Spinal cord (tissue), 10 donors: ENCODE data around the gene CHRNE. TPM values are rescaled to one million over a fixed set of nuclear protein-coding genes. Genes with fewer than 3 reads are reported as not detected.

ENCODE experiments used
- DNase-seq, 6 donors: peaks; one replicate each; pipeline versions ENCODE4 v3.0.0 to v3.0.0-alpha.2; 2013 to 2015; ENCODE audit warnings: low spot score in 6 of 6, low read depth in 4 of 6
- H3K27ac ChIP-seq: one replicate; pipeline ENCODE4 v1.5.1; 2013; ENCODE audit warnings: low read depth, low read length, control low read depth
- H3K27me3 ChIP-seq: one replicate; pipeline ENCODE4 v1.6.1; 2013; ENCODE audit warnings: low read length; ENCODE audit not compliant: control insufficient read depth, insufficient read depth
- H3K36me3 ChIP-seq: one replicate; pipeline ENCODE4 v1.6.1; 2013; ENCODE audit warnings: low read length; ENCODE audit not compliant: control insufficient read depth, insufficient read depth
- H3K4me1 ChIP-seq: one replicate; pipeline ENCODE4 v1.6.1; 2013; ENCODE audit warnings: low read length; ENCODE audit not compliant: control insufficient read depth, insufficient read depth
- H3K4me3 ChIP-seq: one replicate; pipeline ENCODE4 v1.5.1; 2013; ENCODE audit warnings: low read depth, low read length, control low read depth
- H3K9me3 ChIP-seq: one replicate; pipeline ENCODE4 v1.6.1; 2013; ENCODE audit warnings: low read length; ENCODE audit not compliant: control insufficient read depth, insufficient read depth
- WGBS: methylation state at CpG from one replicate; pipeline ENCODE4 v1.1.5; 2013; ENCODE audit warnings: missing lambda C conversion rate; ENCODE audit not compliant: insufficient coverage; 5-methylcytosine and 5-hydroxymethylcytosine counted together
- polyA plus RNA-seq, 2 donors: library from polyadenylated mRNA; unstranded; fragments of 120-200 nt; gene quantifications; one replicate each; pipeline ENCODE4 v1.2.1, GENCODE V29; 2013; ENCODE audit not compliant: insufficient read length in 2 of 2
- total RNA-seq, 2 donors: library from RNA; depleted of rRNA in 1 of 2; stranded (reverse); fragments of 120-200 nt in 1 of 2; fragments of >200 nt in 1 of 2; gene quantifications; one replicate each; pipeline versions ENCODE4 v1.2.3 to v1.2.4, GENCODE V29; 2013 to 2014
- donor health status: healthy.

The CHRNE gene
- total and polyA plus RNA-seq, 4 donors, result 0.69 to 1.9 (median 1.1) TPM

GRCh38 chr17:4850246-4850645 is 52.7 kb downstream of the CHRNE start:
- no peaks in the 10 kb centered on the region for H3K9me3 ChIP-seq
- no peaks in the 10 kb centered on the region for H3K27me3 ChIP-seq
- H3K4me1 ChIP-seq, result peaks cover 4% of the 10 kb centered on the region
- H3K36me3 ChIP-seq, result peaks cover 2% of the 10 kb centered on the region
- H3K4me3 ChIP-seq, result no peak overlapping the region
- no peak for DNase-seq
- no peak overlapping the region for H3K27ac ChIP-seq
- 100% methylated on average over 1 of the region's 2 CpGs for WGBS

- H3K4me3 ChIP-seq, result no peak overlapping the region
- H3K36me3 ChIP-seq, result peaks cover 2% of the 10 kb centered on the region
- H3K9me3 ChIP-seq, result no peaks in the 10 kb centered on the region
- H3K27ac ChIP-seq, result peak overlapping the region; percentile 66
- peaks cover 2% of the 10 kb centered on the region for H3K4me1 ChIP-seq
- WGBS, result 69% methylated on average over 5 of the region's 5 CpGs
- H3K27me3 ChIP-seq, result no peaks in the 10 kb centered on the region
- DNase-seq, result peak in 1 of 6 donors; percentile 33
Measured at GRCh38 chr17:4849011-4849536, 53.8 kb downstream of the CHRNE start.

Other genes with a start within 250 kb of the CHRNE start
- 10 to 100 TPM; 20.5 to 22.4 TPM for gene PELP1, start 199.0 kb downstream of the CHRNE start, total RNA-seq
- 10 to 100 TPM; 60.7 to 70.8 TPM for gene PELP1, start 199.0 kb downstream of the CHRNE start, polyA plus RNA-seq
- gene ARRB2, start 192.5 kb downstream of the CHRNE start, total RNA-seq, result 10 to 100 TPM; 21.2 to 33.9 TPM
- 100 to 1,000 TPM in 1 of 2 donors, 10 to 100 TPM in 1; 99.0 to 105 TPM for gene ARRB2, start 192.5 kb downstream of the CHRNE start, polyA plus RNA-seq
- 10 to 100 TPM in 1 of 2 donors, 1 to 10 TPM in 1; 9.5 to 32.1 TPM for gene MED11, start 171.7 kb downstream of the CHRNE start, total RNA-seq
- gene MED11, start 171.7 kb downstream of the CHRNE start, polyA plus RNA-seq, result 10 to 100 TPM; 27.3 to 27.4 TPM
- gene ZMYND15, start 163.3 kb downstream of the CHRNE start, total RNA-seq, result 1 to 10 TPM in 1 of 2 donors, under 1 TPM in 1; 0.89 to 2.0 TPM
- gene ZMYND15, start 163.3 kb downstream of the CHRNE start, polyA plus RNA-seq, result 1 to 10 TPM; 1.4 to 2.5 TPM
- 1 to 10 TPM; 7.5 to 8.0 TPM for gene CXCL16, start 163.2 kb downstream of the CHRNE start, total RNA-seq
- gene CXCL16, start 163.2 kb downstream of the CHRNE start, polyA plus RNA-seq, result 10 to 100 TPM; 18.4 to 18.8 TPM
- not detected for gene TM4SF5, start 131.2 kb downstream of the CHRNE start, total RNA-seq
- not detected for gene TM4SF5, start 131.2 kb downstream of the CHRNE start, polyA plus RNA-seq
- 1 to 10 TPM in 1 of 2 donors, under 1 TPM in 1; 0.99 to 2.0 TPM for gene VMO1, start 116.7 kb downstream of the CHRNE start, total RNA-seq
- gene VMO1, start 116.7 kb downstream of the CHRNE start, polyA plus RNA-seq, result 1 to 10 TPM; 2.0 to 2.7 TPM
- not detected for gene GLTPD2, start 114.1 kb downstream of the CHRNE start, total RNA-seq
- gene GLTPD2, start 114.1 kb downstream of the CHRNE start, polyA plus RNA-seq, result 1 to 10 TPM; 3.5 to 5.2 TPM
- gene PSMB6, start 106.9 kb downstream of the CHRNE start, total RNA-seq, result 100 to 1,000 TPM in 1 of 2 donors, 10 to 100 TPM in 1; 94.1 to 146 TPM
- gene PSMB6, start 106.9 kb downstream of the CHRNE start, polyA plus RNA-seq, result 100 to 1,000 TPM; 143 to 147 TPM
- 10 to 100 TPM; 14.2 to 42.8 TPM for gene PLD2, start 95.9 kb downstream of the CHRNE start, total RNA-seq
- gene PLD2, start 95.9 kb downstream of the CHRNE start, polyA plus RNA-seq, result 10 to 100 TPM; 29.8 to 46.9 TPM
- 10 to 100 TPM; 33.5 to 35.0 TPM for gene MINK1, start 69.8 kb downstream of the CHRNE start, total RNA-seq
- 10 to 100 TPM; 67.2 to 86.2 TPM for gene MINK1, start 69.8 kb downstream of the CHRNE start, polyA plus RNA-seq
- gene C17orf107, start 3.6 kb downstream of the CHRNE start, total RNA-seq, result 1 to 10 TPM; 1.9 to 4.7 TPM
- gene C17orf107, start 3.6 kb downstream of the CHRNE start, polyA plus RNA-seq, result 1 to 10 TPM; 2.8 to 3.7 TPM
- gene GP1BA, start 29.2 kb upstream of the CHRNE start, total RNA-seq, result under 1 TPM in 1 of 2 donors, not detected in 1; 0.06 TPM
- gene GP1BA, start 29.2 kb upstream of the CHRNE start, polyA plus RNA-seq, result 1 to 10 TPM in 1 of 2 donors, under 1 TPM in 1; 0.57 to 1.6 TPM
- 10 to 100 TPM; 57.2 to 63.0 TPM for gene SLC25A11, start 36.9 kb upstream of the CHRNE start, total RNA-seq
- gene SLC25A11, start 36.9 kb upstream of the CHRNE start, polyA plus RNA-seq, result 10 to 100 TPM; 84.0 to 95.2 TPM
- gene RNF167, start 37.2 kb upstream of the CHRNE start, total RNA-seq, result 10 to 100 TPM; 23.5 to 72.5 TPM
- 100 to 1,000 TPM; 113 to 133 TPM for gene RNF167, start 37.2 kb upstream of the CHRNE start, polyA plus RNA-seq
- 100 to 1,000 TPM in 1 of 2 donors, 10 to 100 TPM in 1; 95.4 to 191 TPM for gene PFN1, start 45.4 kb upstream of the CHRNE start, total RNA-seq
- gene PFN1, start 45.4 kb upstream of the CHRNE start, polyA plus RNA-seq, result 100 to 1,000 TPM; 296 to 299 TPM
- 1 to 10 TPM; 4.9 to 7.3 TPM for gene ENO3, start 48.0 kb upstream of the CHRNE start, total RNA-seq
- 10 to 100 TPM in 1 of 2 donors, 1 to 10 TPM in 1; 8.1 to 17.1 TPM for gene ENO3, start 48.0 kb upstream of the CHRNE start, polyA plus RNA-seq
- 10 to 100 TPM; 36.8 to 85.2 TPM for gene SPAG7, start 64.7 kb upstream of the CHRNE start, total RNA-seq
- gene SPAG7, start 64.7 kb upstream of the CHRNE start, polyA plus RNA-seq, result 10 to 100 TPM; 94.7 to 96.6 TPM
- 10 to 100 TPM; 12.6 to 20.3 TPM for gene CAMTA2, start 84.6 kb upstream of the CHRNE start, total RNA-seq
- gene CAMTA2, start 84.6 kb upstream of the CHRNE start, polyA plus RNA-seq, result 10 to 100 TPM; 84.3 to 96.1 TPM
- gene INCA1, start 94.4 kb upstream of the CHRNE start, total RNA-seq, result 1 to 10 TPM in 1 of 2 donors, under 1 TPM in 1; 0.50 to 2.0 TPM
- 1 to 10 TPM; 7.1 to 7.9 TPM for gene INCA1, start 94.4 kb upstream of the CHRNE start, polyA plus RNA-seq
- 10 to 100 TPM; 24.4 to 52.3 TPM for gene KIF1C, start 94.9 kb upstream of the CHRNE start, total RNA-seq
- 10 to 100 TPM; 41.7 to 56.0 TPM for gene KIF1C, start 94.9 kb upstream of the CHRNE start, polyA plus RNA-seq
- gene SLC52A1, start 132.3 kb upstream of the CHRNE start, total RNA-seq, result not detected
- under 1 TPM; 0.19 to 0.38 TPM for gene SLC52A1, start 132.3 kb upstream of the CHRNE start, polyA plus RNA-seq
- 1 to 10 TPM; 8.9 to 9.7 TPM for gene ZFP3, start 175.4 kb upstream of the CHRNE start, total RNA-seq
- 10 to 100 TPM; 13.2 to 16.1 TPM for gene ZFP3, start 175.4 kb upstream of the CHRNE start, polyA plus RNA-seq
- 10 to 100 TPM in 1 of 2 donors, 1 to 10 TPM in 1; 8.7 to 16.5 TPM for gene ZNF232, start 208.8 kb upstream of the CHRNE start, total RNA-seq
- gene ZNF232, start 208.8 kb upstream of the CHRNE start, polyA plus RNA-seq, result 10 to 100 TPM; 12.6 to 29.5 TPM
- under 1 TPM; 0.10 to 0.66 TPM for gene USP6, start 212.9 kb upstream of the CHRNE start, total RNA-seq
- 1 to 10 TPM; 3.2 to 9.8 TPM for gene USP6, start 212.9 kb upstream of the CHRNE start, polyA plus RNA-seq